ELF-1 (cell line): Measurements from ENCODE around the gene TSPO.

Source experiments
- DNase-seq: peaks from one replicate; pipeline ENCODE4 v3.0.0-alpha.2; 2016; ENCODE audit warnings: low read depth, low spot score

Gene TSPO

GRCh38 chr22:43179146-43179910 is 28.0 kb downstream of the TSPO start:
- no peak for DNase-seq

- DNase-seq = no peak
Measured at GRCh38 chr22:43179911-43180195, 28.5 kb downstream of the TSPO start.

GRCh38 chr22:43180670-43181069 is 29.3 kb downstream of the TSPO start:
- no peak for DNase-seq

- no peak for DNase-seq
Measured at GRCh38 chr22:43181321-43182076, 30.1 kb downstream of the TSPO start.

GRCh38 chr22:43182118-43182517 is 30.8 kb downstream of the TSPO start:
- no peak for DNase-seq

- no peak for DNase-seq
Measured at GRCh38 chr22:43182726-43183125, 31.4 kb downstream of the TSPO start.

GRCh38 chr22:43183496-43184277 is 32.3 kb downstream of the TSPO start:
- no peak for DNase-seq

GRCh38 chr22:43185860-43186261 is 34.5 kb downstream of the TSPO start:
- DNase-seq = peak; percentile 42

- DNase-seq = peak; percentile 55
Measured at GRCh38 chr22:43186272-43187170, 35.2 kb downstream of the TSPO start, which contains the start of gene TTLL12. TSS of gene TTLL12 (minus strand) at chr22:43187134. CDS start at chr22:43187069, 65 bp downstream.

GRCh38 chr22:43187171-43188099 is 36.1 kb downstream of the TSPO start:
- peak; percentile 98 for DNase-seq

GRCh38 chr22:43188829-43189545 is 37.6 kb downstream of the TSPO start:
- DNase-seq = peak; percentile 40

GRCh38 chr22:43191831-43192230 is 40.5 kb downstream of the TSPO start:
- DNase-seq = no peak

GRCh38 chr22:43197271-43197941 is 46.0 kb downstream of the TSPO start:
- peak; percentile 57 for DNase-seq

GRCh38 chr22:43198126-43198525 is 46.8 kb downstream of the TSPO start:
- DNase-seq = no peak

- no peak for DNase-seq
Measured at GRCh38 chr22:43198936-43199335, 47.6 kb downstream of the TSPO start.

GRCh38 chr22:43199541-43199940 is 48.2 kb downstream of the TSPO start:
- DNase-seq = no peak

GRCh38 chr22:43200031-43200430 is 48.7 kb downstream of the TSPO start:
- DNase-seq = no peak

- DNase-seq = no peak
Measured at GRCh38 chr22:43200555-43200954, 49.2 kb downstream of the TSPO start.
